ENCODE data around the gene GARIN5B. TPM values are rescaled to one million over a fixed set of nuclear protein-coding genes. Genes with fewer than 3 reads are reported as not detected.

GARIN5B gene
- total and polyA plus RNA-seq, 2 of the 4 experiments (the other 2 are of a cell fraction), result not detected

DNA sequence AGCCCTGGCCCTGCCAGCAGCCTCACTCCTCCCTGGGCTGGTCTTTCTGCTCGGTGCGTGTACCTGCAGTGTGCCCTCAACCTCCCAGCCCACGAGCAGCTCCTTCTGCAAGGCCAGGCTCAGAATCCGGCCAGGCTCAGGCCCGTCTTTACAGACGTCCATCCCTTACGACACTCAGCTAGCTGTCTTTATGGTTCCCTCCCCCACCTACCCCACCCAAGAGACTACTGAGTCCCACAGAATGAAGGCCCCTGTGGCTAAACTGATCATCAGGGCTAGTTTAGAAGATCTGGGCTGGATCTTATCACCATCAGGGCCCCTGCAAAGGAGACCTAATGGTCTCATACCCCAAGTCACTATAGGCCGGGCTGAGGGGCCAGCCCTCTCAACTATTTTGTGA, 48.7 kb downstream of the GARIN5B start:
- CTCF ChIA-PET, result interaction anchor here (2.2 kb wide), 1 partner anchor 13 kb away, joined by 6 read pairs; no protein-coding TSS in a partner anchor

More for the DNA sequence above, 48.7 kb downstream of the GARIN5B start:
- Histone ChIP-seq H2BK120ac (ENCODE audit: low read depth, low read length) (no peak overlapping the region), H3K36me3 (ENCODE audit: control insufficient read depth, insufficient read depth, low read length) (peaks cover 6% of the 10 kb centered on the region), H3K27ac (ENCODE audit: insufficient read depth, low read length) (no peak overlapping the region), H3K27me3 (ENCODE audit: control insufficient read depth, insufficient read depth, low read length) (no peaks in the 10 kb centered on the region), H4K91ac (ENCODE audit: insufficient read depth, low read depth, low read length) (no peak overlapping the region), H2BK20ac (ENCODE audit: low read depth, low read length) (no peak overlapping the region), H3K56ac (ENCODE audit: extremely low read depth, insufficient read depth, low read length) (no peak overlapping the region), H2AK5ac (ENCODE audit: low read depth, low read length) (no peak overlapping the region), H3K9me1 (ENCODE audit: insufficient read depth, low read length) (no peaks in the 10 kb centered on the region), H4K20me1 (ENCODE audit: insufficient read depth, low read length) (no peaks in the 10 kb centered on the region), H2AFZ (replicated peaks; ENCODE audit: low read length, poor library complexity) (no peak overlapping the region), H4K5ac (ENCODE audit: low read depth, low read length) (no peak overlapping the region), H3K4me2 (ENCODE audit: low read depth, low read length) (no peak overlapping the region), H3K4me3 (ENCODE audit: insufficient read depth, low read depth, low read length) (no peak overlapping the region), H3K4me1 (ENCODE audit: control insufficient read depth, insufficient read depth, low read length) (no peaks in the 10 kb centered on the region; the same call in 1 of the 2 replicates), H3K9me3 (ENCODE audit: control insufficient read depth, insufficient read depth, low read length) (peaks cover 1% of the 10 kb centered on the region; the same call in 1 of the 2 replicates), H2BK15ac (ENCODE audit: low read depth, low read length) (no peak overlapping the region), H3K9ac (ENCODE audit: low read depth, low read length) (no peak overlapping the region), H2AK9ac (replicated peaks; ENCODE audit: low read depth, low read length, poor library complexity) (no peak overlapping the region), H3K79me1 (ENCODE audit: low read depth in 1 of 2, low read length in 2 of 2) (no peaks in the 10 kb centered on the region), H2BK5ac (ENCODE audit: low read depth, low read length, poor library complexity, severe bottlenecking) (no peak overlapping the region), H3K18ac (ENCODE audit: low read depth, low read length) (no peak overlapping the region), H3K23ac (ENCODE audit: low read depth, low read length) (no peak overlapping the region), H3K14ac (replicated peaks; ENCODE audit: low read depth, low read length) (no peak overlapping the region), H4K8ac (ENCODE audit: low read depth in 2 of 2, low read length in 2 of 2) (no peak overlapping the region), H3K4ac (ENCODE audit: low read depth, low read length) (no peak overlapping the region)
- no peak for ATAC-seq (ENCODE audit: low read depth)
- 78% methylated on average over 6 of the region's 8 CpGs; no CpG with 5 or more reads in 1 of the 2 experiments for WGBS, 2 experiments (ENCODE audit: extremely low coverage in 2 of 2, insufficient read length in 1 of 2)
- dilution Hi-C loops (cut with HindIII; ENCODE audit: low sequenced_read_pairs, unreplicated experiment) (no loop called here), intact Hi-C loops (cut with micrococcal nuclease) (no loop called here), in situ Hi-C loops (cut with MboI; ENCODE audit: low sequenced_read_pairs) (no loop called here)
- POLR2A ChIA-PET (ENCODE audit: unreplicated experiment), result no interaction called here
- no peak for TF ChIP-seq RFX5 (IDR thresholded peaks at IDR 0.05; ENCODE audit: low read depth, low read length)
- no peak for TF ChIP-seq RCOR1 (IDR thresholded peaks at IDR 0.05; ENCODE audit: insufficient replicate concordance, low read length)
- TF ChIP-seq CEBPB (IDR thresholded peaks at IDR 0.05; ENCODE audit: low read depth, low read length), result no peak
- TF ChIP-seq CHD1 (IDR thresholded peaks at IDR 0.05; ENCODE audit: low read depth, low read length), result no peak
- no peak for TF ChIP-seq SMC3 (IDR thresholded peaks at IDR 0.05; ENCODE audit: low read depth, low read length)
- no peak for TF ChIP-seq POLR2A (IDR thresholded peaks at IDR 0.05; ENCODE audit: low read depth, low read length)
- TF ChIP-seq MXI1 (IDR thresholded peaks at IDR 0.05; ENCODE audit: borderline replicate concordance, low read depth, low read length), result no peak
- TF ChIP-seq NFE2L2 (IDR thresholded peaks at IDR 0.05; ENCODE audit: low read depth, low read length), result no peak
- TF ChIP-seq, protein P1, sequence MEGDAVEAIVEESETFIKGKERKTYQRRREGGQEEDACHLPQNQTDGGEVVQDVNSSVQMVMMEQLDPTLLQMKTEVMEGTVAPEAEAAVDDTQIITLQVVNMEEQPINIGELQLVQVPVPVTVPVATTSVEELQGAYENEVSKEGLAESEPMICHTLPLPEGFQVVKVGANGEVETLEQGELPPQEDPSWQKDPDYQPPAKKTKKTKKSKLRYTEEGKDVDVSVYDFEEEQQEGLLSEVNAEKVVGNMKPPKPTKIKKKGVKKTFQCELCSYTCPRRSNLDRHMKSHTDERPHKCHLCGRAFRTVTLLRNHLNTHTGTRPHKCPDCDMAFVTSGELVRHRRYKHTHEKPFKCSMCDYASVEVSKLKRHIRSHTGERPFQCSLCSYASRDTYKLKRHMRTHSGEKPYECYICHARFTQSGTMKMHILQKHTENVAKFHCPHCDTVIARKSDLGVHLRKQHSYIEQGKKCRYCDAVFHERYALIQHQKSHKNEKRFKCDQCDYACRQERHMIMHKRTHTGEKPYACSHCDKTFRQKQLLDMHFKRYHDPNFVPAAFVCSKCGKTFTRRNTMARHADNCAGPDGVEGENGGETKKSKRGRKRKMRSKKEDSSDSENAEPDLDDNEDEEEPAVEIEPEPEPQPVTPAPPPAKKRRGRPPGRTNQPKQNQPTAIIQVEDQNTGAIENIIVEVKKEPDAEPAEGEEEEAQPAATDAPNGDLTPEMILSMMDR (conservative IDR thresholded peaks at IDR 0.05; ENCODE audit: low read depth, low read length), result no peak
- no peak for TF ChIP-seq MAZ (IDR thresholded peaks at IDR 0.05; ENCODE audit: borderline replicate concordance, low read depth, low read length)
- TF ChIP-seq FOS (IDR thresholded peaks at IDR 0.05; ENCODE audit: low read depth, low read length), result no peak
- TF ChIP-seq, protein P2, sequence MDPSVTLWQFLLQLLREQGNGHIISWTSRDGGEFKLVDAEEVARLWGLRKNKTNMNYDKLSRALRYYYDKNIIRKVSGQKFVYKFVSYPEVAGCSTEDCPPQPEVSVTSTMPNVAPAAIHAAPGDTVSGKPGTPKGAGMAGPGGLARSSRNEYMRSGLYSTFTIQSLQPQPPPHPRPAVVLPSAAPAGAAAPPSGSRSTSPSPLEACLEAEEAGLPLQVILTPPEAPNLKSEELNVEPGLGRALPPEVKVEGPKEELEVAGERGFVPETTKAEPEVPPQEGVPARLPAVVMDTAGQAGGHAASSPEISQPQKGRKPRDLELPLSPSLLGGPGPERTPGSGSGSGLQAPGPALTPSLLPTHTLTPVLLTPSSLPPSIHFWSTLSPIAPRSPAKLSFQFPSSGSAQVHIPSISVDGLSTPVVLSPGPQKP (IDR thresholded peaks at IDR 0.05; ENCODE audit: borderline replicate concordance, low read depth, low read length), result no peak
- no peak for DNase-seq
- BruUV-seq (replicated peaks), result no TSS peak
